Sigmoid colon (tissue), 4 donors: ENCODE results near the gene LUZP2.

ENCODE experiments used
- CTCF ChIP-seq, 4 experiments: fragments of 450-650 bp in 3 of 4; fragments of 200-600 bp in 1 of 4; IDR thresholded peaks; one replicate each; pipeline ENCODE4 v1.5.1; 2016 to 2019; ENCODE audit warnings: antibody characterized with exemption in 4 of 4, mild to moderate bottlenecking in 3 of 4, moderate library complexity in 2 of 4
- EP300 ChIP-seq, 4 donors: sonication (generic); formaldehyde crosslinking; IDR thresholded peaks; one replicate each; pipeline ENCODE4 v1.6.1; 2017; ENCODE audit warnings: antibody characterized with exemption in 4 of 4
- POLR2A ChIP-seq, 2 donors: fragments of 450-650 bp; IDR thresholded peaks; one replicate each; pipeline ENCODE4 v1.6.1; 2016; ENCODE audit warnings: antibody characterized with exemption in 2 of 2, mild to moderate bottlenecking in 2 of 2, moderate library complexity in 2 of 2
- POLR2AphosphoS5 ChIP-seq, 4 donors: sonication (generic); formaldehyde crosslinking; IDR thresholded peaks; one replicate each; pipeline ENCODE4 v1.6.1; 2017; ENCODE audit warnings: antibody characterized with exemption in 4 of 4

DNA sequence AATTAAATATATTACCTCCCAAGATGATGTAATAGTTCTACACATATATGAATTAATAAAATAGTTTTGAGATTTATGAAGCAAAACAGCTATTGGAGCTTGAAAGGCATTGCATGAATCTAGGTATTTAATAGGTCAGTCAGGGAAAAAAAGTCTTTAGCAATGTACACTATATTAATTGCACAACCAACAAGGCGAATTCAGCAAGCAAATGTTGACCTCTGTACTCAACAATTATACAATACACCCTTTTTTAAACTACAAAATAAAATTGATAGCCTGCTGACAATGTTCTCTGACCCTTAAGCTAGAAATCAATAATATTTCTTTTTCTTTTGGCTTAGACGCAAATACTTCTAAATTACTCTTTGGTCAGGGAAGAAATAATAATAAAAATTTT is 345.5 kb downstream of the LUZP2 start:
- TF ChIP-seq CTCF (IDR thresholded peaks at IDR 0.05) (no peak), POLR2A (IDR thresholded peaks at IDR 0.05) (no peak), POLR2AphosphoS5 (IDR thresholded peaks at IDR 0.05) (no peak), EP300 (IDR thresholded peaks at IDR 0.05) (no peak)
